H9 (cell line): Measurements from ENCODE around the gene ISM2. TPM values are rescaled to one million over a fixed set of nuclear protein-coding genes. Genes with fewer than 3 reads are reported as not detected.

ENCODE experiments used
- DNase-seq: peaks from one replicate; pipeline ENCODE4 v3.0.0-alpha.2; 2017
- H2AFZ ChIP-seq: one replicate; pipeline ENCODE4 v1.6.1; 2013; ENCODE audit warnings: mild to moderate bottlenecking, low read length, control low read depth, moderate library complexity
- H2AK5ac ChIP-seq: 2 replicates; pipeline ENCODE4 v1.6.1; 2013; ENCODE audit warnings: low read length, control low read depth, mixed read lengths; ENCODE audit not compliant: insufficient read length
- H2BK120ac ChIP-seq: one replicate; pipeline ENCODE4 v1.6.1; 2013; ENCODE audit warnings: low read depth, mild to moderate bottlenecking, low read length, control low read depth, inconsistent platforms; ENCODE audit not compliant: poor library complexity, severe bottlenecking
- H2BK12ac ChIP-seq: 2 replicates; pipeline ENCODE4 v1.6.1; 2013; ENCODE audit warnings: low read length, control low read depth, mixed read lengths, low read depth; ENCODE audit not compliant: insufficient read length
- H2BK15ac ChIP-seq: 2 replicates; pipeline ENCODE4 v1.6.1; 2013; ENCODE audit warnings: low read depth, low read length, control low read depth
- H2BK20ac ChIP-seq: one replicate; pipeline ENCODE4 v1.6.1; 2013; ENCODE audit warnings: low read depth, mild to moderate bottlenecking, low read length, control low read depth, inconsistent platforms; ENCODE audit not compliant: poor library complexity, severe bottlenecking
- H2BK5ac ChIP-seq: 2 replicates; pipeline ENCODE4 v1.6.1; 2013; ENCODE audit warnings: low read length, control low read depth, mixed read lengths; ENCODE audit not compliant: insufficient read length
- H3K14ac ChIP-seq: 2 replicates; pipeline ENCODE4 v1.6.1; 2013; ENCODE audit warnings: low read length, control low read depth; ENCODE audit not compliant: insufficient read depth
- H3K18ac ChIP-seq: 2 replicates; pipeline ENCODE4 v1.6.1; 2013; ENCODE audit warnings: low read depth, mild to moderate bottlenecking, mixed read lengths, low read length, control low read depth; ENCODE audit not compliant: insufficient read length
- H3K23ac ChIP-seq: 2 replicates; pipeline ENCODE4 v1.6.1; 2013; ENCODE audit warnings: low read length, control low read depth, mixed read lengths, low read depth; ENCODE audit not compliant: insufficient read length
- H3K23me2 ChIP-seq: 2 replicates; pipeline ENCODE4 v1.6.1; 2013; ENCODE audit warnings: low read depth, mild to moderate bottlenecking, mixed read lengths, low read length, control low read depth; ENCODE audit not compliant: insufficient read length, poor library complexity, severe bottlenecking
- H3K27ac ChIP-seq: 2 replicates; pipeline ENCODE4 v1.5.1; 2013; ENCODE audit warnings: low read length, control low read depth, mixed read lengths, low read depth; ENCODE audit not compliant: insufficient read length
- H3K27me3 ChIP-seq: 2 replicates; pipeline ENCODE4 v1.6.1; 2013; ENCODE audit warnings: low read length, control low read depth, inconsistent platforms; ENCODE audit not compliant: insufficient read depth
- H3K4ac ChIP-seq: 2 replicates; pipeline ENCODE4 v1.6.1; 2013; ENCODE audit warnings: low read depth, mild to moderate bottlenecking, control low read depth, inconsistent platforms, low read length, moderate library complexity
- H3K4me1 ChIP-seq: 2 replicates; pipeline ENCODE4 v1.6.1; 2013; ENCODE audit warnings: low read length, control low read depth, inconsistent platforms; ENCODE audit not compliant: insufficient read depth
- H3K4me2 ChIP-seq: 2 replicates; pipeline ENCODE4 v1.6.1; 2013; ENCODE audit warnings: low read length, control low read depth, mixed read lengths; ENCODE audit not compliant: insufficient read length, insufficient read depth
- H3K56ac ChIP-seq: 2 replicates; pipeline ENCODE4 v1.6.1; 2013; ENCODE audit warnings: low read depth, mild to moderate bottlenecking, mixed read lengths, low read length, control low read depth; ENCODE audit not compliant: insufficient read length
- H3K79me1 ChIP-seq: 2 replicates; pipeline ENCODE4 v1.6.1; 2013; ENCODE audit warnings: low read depth, mild to moderate bottlenecking, moderate library complexity, low read length, control low read depth, inconsistent platforms; ENCODE audit not compliant: insufficient read depth, poor library complexity, severe bottlenecking
- H3K79me2 ChIP-seq: 2 replicates; pipeline ENCODE4 v1.6.1; 2013; ENCODE audit warnings: low read length, control low read depth, inconsistent platforms; ENCODE audit not compliant: insufficient read depth
- H3K9ac ChIP-seq: 2 replicates; pipeline ENCODE4 v1.6.1; 2013; ENCODE audit warnings: low read length, control low read depth, mixed read lengths; ENCODE audit not compliant: insufficient read length; ENCODE audit errors: extremely low read depth
- H3K9me3 ChIP-seq: one replicate; pipeline ENCODE4 v1.6.1; 2013; ENCODE audit warnings: low read depth, low read length, inconsistent platforms; ENCODE audit not compliant: control insufficient read depth
- H3T11ph ChIP-seq: one replicate; pipeline ENCODE4 v1.6.1; 2013; ENCODE audit warnings: mild to moderate bottlenecking, low read length, control low read depth, inconsistent platforms
- H4K20me1 ChIP-seq: one replicate; pipeline ENCODE4 v1.6.1; 2013; ENCODE audit not compliant: control insufficient read depth, insufficient read length, insufficient read depth
- H4K5ac ChIP-seq: 2 replicates; pipeline ENCODE4 v1.6.1; 2013; ENCODE audit warnings: low read depth, mild to moderate bottlenecking, mixed read lengths, low read length, control low read depth; ENCODE audit not compliant: insufficient read length
- H4K8ac ChIP-seq: replicated peaks from 2 replicates; pipeline ENCODE4 v1.6.1; 2013; ENCODE audit warnings: low read length, control low read depth, mixed read lengths, low read depth; ENCODE audit not compliant: insufficient read length
- H4K91ac ChIP-seq: 2 replicates; pipeline ENCODE4 v1.6.1; 2013; ENCODE audit warnings: low read depth, mild to moderate bottlenecking, moderate library complexity, mixed read lengths, low read length, control low read depth; ENCODE audit not compliant: insufficient read length
- H3K27ac Mint-ChIP-seq, 3 experiments: 2 replicates in 2 of 3; 3 replicates in 1 of 3; pipeline ENCODE4 v1.8.0; 2020 to 2021; ENCODE audit warnings: mixed read lengths in 3 of 3, mild to moderate bottlenecking in 1 of 3, moderate library complexity in 1 of 3
- H3K27me3 Mint-ChIP-seq: 2 replicates; pipeline ENCODE4 v1.8.0; 2021; ENCODE audit warnings: low read depth, mild to moderate bottlenecking, moderate library complexity, mixed read lengths
- H3K36me3 Mint-ChIP-seq, 3 experiments: 2 replicates in 2 of 3; 3 replicates in 1 of 3; pipeline ENCODE4 v1.8.0; 2020 to 2021; ENCODE audit warnings: low read depth in 3 of 3, mixed read lengths in 3 of 3; ENCODE audit not compliant: insufficient read depth in 1 of 3
- H3K4me1 Mint-ChIP-seq, 2 experiments: 2 replicates each; pipeline ENCODE4 v1.8.0; 2020; ENCODE audit warnings: mixed read lengths in 2 of 2
- H3K4me3 Mint-ChIP-seq, 2 experiments: 2 replicates in 1 of 2; 3 replicates in 1 of 2; pipeline ENCODE4 v1.8.0; 2020 to 2021; ENCODE audit warnings: mild to moderate bottlenecking in 2 of 2, mixed read lengths in 2 of 2, moderate library complexity in 1 of 2
- H3K9me3 Mint-ChIP-seq, 2 experiments: 2 replicates in 1 of 2; 3 replicates in 1 of 2; pipeline ENCODE4 v1.8.0; 2020; ENCODE audit warnings: mild to moderate bottlenecking in 2 of 2, mixed read lengths in 2 of 2, moderate library complexity in 1 of 2
- CTCF ChIP-seq: fragments of 200-600 bp; sonication (generic); conservative IDR thresholded peaks from 3 replicates; pipeline ENCODE4 v1.8.0; 2021; ENCODE audit warnings: antibody characterized with exemption, mild to moderate bottlenecking
- WGBS: extraction: QIAGEN DNeasy Blood & Tissue Kit; methylation state at CpG from one replicate; pipeline ENCODE4 v1.1.7; 2013; ENCODE audit warnings: missing lambda C conversion rate, low lambda C conversion rate, mixed read lengths; ENCODE audit not compliant: insufficient read length; ENCODE audit errors: extremely low coverage; 5-methylcytosine and 5-hydroxymethylcytosine counted together
- total RNA-seq: library from RNA; stranded (reverse); gene quantifications from 2 replicates; pipeline ENCODE4 v1.2.1, GENCODE V29; 2021

Gene ISM2
- total RNA-seq, 1 experiment from 2014 or later: 0.39 TPM

GRCh38 chr14:77543240-77543551 lies 44.6 kb upstream of the ISM2 start:
- Histone ChIP-seq H2AK5ac (no peak overlapping the region), H2AFZ (no peak overlapping the region), H2BK5ac (no peak overlapping the region), H2BK12ac (no peak overlapping the region), H4K20me1 (no peaks in the 10 kb centered on the region), H3K4me1 (no peaks in the 10 kb centered on the region), H3K14ac (no peak overlapping the region), H4K91ac (no peak overlapping the region), H2BK20ac (no peak overlapping the region), H3K56ac (no peak overlapping the region), H3K4ac (no peak overlapping the region), H3K23me2 (no peaks in the 10 kb centered on the region), H3K4me2 (no peak overlapping the region), H4K8ac (no peak overlapping the region), H3K27me3 (no peaks in the 10 kb centered on the region; the same call in 1 of the 2 replicates), H4K5ac (no peak overlapping the region), H3T11ph (no peak overlapping the region), H3K27ac (no peak overlapping the region), H2BK120ac (no peak overlapping the region), H3K79me1 (no peaks in the 10 kb centered on the region), H2BK15ac (no peak overlapping the region), H3K9ac (no peak overlapping the region), H3K23ac (no peak overlapping the region), H3K18ac (no peak overlapping the region), H3K79me2 (no peaks in the 10 kb centered on the region), H3K9me3 (no peaks in the 10 kb centered on the region)
- TF ChIP-seq CTCF: no peak
- no peaks in the 10 kb centered on the region for H3K9me3 Mint-ChIP-seq
- no peaks in the 10 kb centered on the region for H3K27me3 Mint-ChIP-seq
- no peak for DNase-seq
- peaks cover 2 to 4% of the 10 kb centered on the region in 2 experiments for H3K4me1 Mint-ChIP-seq
- H3K27ac Mint-ChIP-seq: no peak overlapping the region
- peaks cover 0 to 23% (median 14%) of the 10 kb centered on the region in 3 experiments; a peak in 6 of 7 replicates for H3K36me3 Mint-ChIP-seq
- no peak overlapping the region for H3K4me3 Mint-ChIP-seq
- WGBS: no CpG with 5 or more reads among the region's 5 CpGs
